ENCODE measurements around the gene ADAMTS15. TPM values are rescaled to one million over a fixed set of nuclear protein-coding genes. Genes with fewer than 3 reads are reported as not detected.

Gene ADAMTS15
- total and polyA plus RNA-seq, 2 experiments from 2014 or later = 2.2 to 12.9 TPM

DNA sequence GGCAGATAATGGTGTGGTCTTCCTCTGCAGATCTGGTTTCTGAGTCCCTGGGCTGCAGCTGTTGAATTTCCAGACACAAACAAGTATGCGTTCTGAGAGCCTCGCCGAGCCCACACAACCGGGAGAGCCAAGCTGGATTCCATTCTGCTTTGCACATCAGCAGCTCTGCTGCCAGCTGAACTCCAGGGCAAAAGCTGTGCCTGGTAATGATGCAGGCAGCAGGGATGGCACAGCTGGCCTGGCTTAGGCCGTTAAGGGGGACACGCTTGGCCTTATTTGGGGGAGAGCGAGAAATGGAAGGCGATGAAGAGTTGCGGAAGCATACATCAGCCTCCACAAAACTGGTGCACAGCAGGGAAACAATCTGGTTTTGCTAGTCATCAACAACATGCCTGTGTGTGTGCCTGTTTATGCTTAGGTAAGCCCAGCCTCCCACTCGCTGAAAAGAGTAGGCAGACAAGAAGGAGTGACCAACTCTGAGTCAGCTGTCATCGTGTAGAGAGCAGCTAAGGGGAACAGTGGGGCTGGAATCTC, 45.1 kb upstream of the ADAMTS15 start:
- H3K27me3 ChIP-seq = no peaks in the 10 kb centered on the region
- H3K36me3 ChIP-seq = no peaks in the 10 kb centered on the region
- no peak overlapping the region for H3K4me3 ChIP-seq
- peak in 1 of 2 donors; percentile 76 for DNase-seq (ENCODE audit: low read depth in 1 of 2, low spot score in 1 of 2)
- TF ChIP-seq, protein P1, sequence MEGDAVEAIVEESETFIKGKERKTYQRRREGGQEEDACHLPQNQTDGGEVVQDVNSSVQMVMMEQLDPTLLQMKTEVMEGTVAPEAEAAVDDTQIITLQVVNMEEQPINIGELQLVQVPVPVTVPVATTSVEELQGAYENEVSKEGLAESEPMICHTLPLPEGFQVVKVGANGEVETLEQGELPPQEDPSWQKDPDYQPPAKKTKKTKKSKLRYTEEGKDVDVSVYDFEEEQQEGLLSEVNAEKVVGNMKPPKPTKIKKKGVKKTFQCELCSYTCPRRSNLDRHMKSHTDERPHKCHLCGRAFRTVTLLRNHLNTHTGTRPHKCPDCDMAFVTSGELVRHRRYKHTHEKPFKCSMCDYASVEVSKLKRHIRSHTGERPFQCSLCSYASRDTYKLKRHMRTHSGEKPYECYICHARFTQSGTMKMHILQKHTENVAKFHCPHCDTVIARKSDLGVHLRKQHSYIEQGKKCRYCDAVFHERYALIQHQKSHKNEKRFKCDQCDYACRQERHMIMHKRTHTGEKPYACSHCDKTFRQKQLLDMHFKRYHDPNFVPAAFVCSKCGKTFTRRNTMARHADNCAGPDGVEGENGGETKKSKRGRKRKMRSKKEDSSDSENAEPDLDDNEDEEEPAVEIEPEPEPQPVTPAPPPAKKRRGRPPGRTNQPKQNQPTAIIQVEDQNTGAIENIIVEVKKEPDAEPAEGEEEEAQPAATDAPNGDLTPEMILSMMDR (IDR thresholded peaks at IDR 0.05; ENCODE audit: low read depth, low read length) = no peak
- H3K9me3 ChIP-seq (ENCODE audit: low read depth) = no peaks in the 10 kb centered on the region
- no peaks in the 10 kb centered on the region for H3K4me1 ChIP-seq (ENCODE audit: low read depth)
- H3K27ac ChIP-seq = no peak overlapping the region

DNA sequence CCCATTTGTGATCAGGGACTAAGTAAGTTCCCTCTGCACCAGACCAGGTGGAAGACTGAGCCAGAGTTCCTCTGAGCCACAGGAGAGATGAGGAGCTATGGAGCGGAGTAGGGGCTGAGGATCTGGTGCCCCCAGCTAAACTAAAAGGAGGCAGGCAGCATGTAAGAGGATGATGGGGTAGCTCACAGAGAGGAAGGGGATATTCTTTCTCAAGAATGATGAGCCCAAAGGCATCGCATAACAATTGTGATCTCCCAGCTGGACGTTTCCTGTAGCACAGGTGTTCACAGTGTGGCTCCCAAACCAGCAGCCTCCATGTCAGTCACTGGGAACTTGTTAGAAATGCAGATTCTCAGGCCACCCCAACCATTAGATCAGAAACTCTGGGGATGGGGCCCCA, 44.5 kb upstream of the ADAMTS15 start:
- Histone ChIP-seq H3K27ac (no peak overlapping the region), H3K36me3 (no peaks in the 10 kb centered on the region), H3K27me3 (no peaks in the 10 kb centered on the region), H3K4me3 (no peak overlapping the region), H3K9me3 (ENCODE audit: low read depth) (no peaks in the 10 kb centered on the region), H3K4me1 (ENCODE audit: low read depth) (no peaks in the 10 kb centered on the region)
- TF ChIP-seq, protein P1 (IDR thresholded peaks at IDR 0.05; ENCODE audit: low read depth, low read length) = no peak
- DNase-seq (ENCODE audit: low read depth in 1 of 2, low spot score in 1 of 2) = no peak

DNA sequence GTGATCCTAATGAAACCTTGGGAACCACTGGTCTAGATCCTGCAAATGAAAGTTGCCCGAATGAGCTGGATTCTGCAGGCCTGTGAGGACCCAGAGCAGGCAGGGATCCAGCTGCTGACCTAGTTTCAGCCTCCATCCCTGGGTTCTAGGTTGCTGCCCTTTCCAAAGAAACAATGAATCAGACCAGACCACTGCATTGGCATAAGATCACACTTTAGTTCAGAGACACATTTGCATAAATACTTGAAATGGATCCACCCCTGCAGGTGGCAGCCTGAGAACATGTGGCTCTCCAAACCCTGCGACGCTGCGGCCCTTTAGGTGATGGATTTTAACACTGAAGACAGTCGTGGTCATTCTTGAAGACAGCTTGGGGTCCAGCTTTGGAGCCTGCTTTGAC, 43.7 kb upstream of the ADAMTS15 start:
- H3K9me3 ChIP-seq (ENCODE audit: low read depth) = no peaks in the 10 kb centered on the region
- H3K36me3 ChIP-seq = no peaks in the 10 kb centered on the region
- H3K4me1 ChIP-seq (ENCODE audit: low read depth) = no peaks in the 10 kb centered on the region
- no peak overlapping the region for H3K27ac ChIP-seq
- no peaks in the 10 kb centered on the region for H3K27me3 ChIP-seq
- TF ChIP-seq, protein P1 (IDR thresholded peaks at IDR 0.05; ENCODE audit: low read depth, low read length) = no peak
- no peak for DNase-seq (ENCODE audit: low read depth in 1 of 2, low spot score in 1 of 2)
- no peak overlapping the region for H3K4me3 ChIP-seq

DNA sequence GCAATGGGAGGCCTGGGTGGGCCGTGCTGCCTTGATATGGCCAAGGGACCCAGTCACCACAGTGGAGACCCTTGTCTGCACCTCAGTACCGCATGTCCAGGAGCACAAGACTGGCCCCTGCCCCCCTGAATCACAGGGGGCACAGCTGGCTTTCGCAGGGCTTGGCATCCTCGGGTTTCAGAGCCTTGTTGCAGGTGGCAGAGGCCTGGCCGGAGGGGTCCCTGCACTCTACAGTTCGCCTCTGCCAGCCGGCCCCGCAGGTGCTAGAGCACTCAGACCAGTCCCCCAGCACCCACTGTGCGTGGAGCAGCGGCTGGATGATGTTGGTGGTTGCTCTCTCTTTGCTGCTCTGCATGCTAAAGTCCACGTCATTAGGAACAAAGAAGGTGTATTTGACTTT, 43.0 kb upstream of the ADAMTS15 start:
- Histone ChIP-seq H3K4me3 (no peak overlapping the region), H3K4me1 (ENCODE audit: low read depth) (no peaks in the 10 kb centered on the region), H3K9me3 (ENCODE audit: low read depth) (no peaks in the 10 kb centered on the region), H3K36me3 (no peaks in the 10 kb centered on the region), H3K27me3 (peaks cover 5% of the 10 kb centered on the region), H3K27ac (no peak overlapping the region)
- TF ChIP-seq, protein P1 (IDR thresholded peaks at IDR 0.05; ENCODE audit: low read depth, low read length) = no peak
- DNase-seq (ENCODE audit: low read depth in 1 of 2, low spot score in 1 of 2) = no peak

DNA sequence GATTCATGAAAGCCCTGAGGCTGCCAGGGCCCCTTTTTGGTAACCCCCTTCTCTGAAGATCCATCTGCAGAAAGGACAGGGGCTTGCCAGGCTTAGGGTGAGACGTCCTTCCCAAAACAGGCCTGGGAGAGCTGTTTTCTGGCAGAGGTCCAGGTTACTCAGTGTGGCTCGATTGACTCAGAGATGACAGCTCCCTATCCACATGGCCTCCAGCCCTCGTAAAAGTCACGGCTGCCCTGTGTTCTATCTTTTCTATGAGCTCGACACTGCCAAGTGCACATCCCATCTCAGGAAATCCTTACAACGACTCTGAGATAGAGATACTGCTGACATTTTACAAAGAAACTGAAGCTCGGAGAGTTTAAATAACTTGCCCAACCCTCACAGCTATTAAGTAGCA, 40.5 kb upstream of the ADAMTS15 start:
- H3K27ac ChIP-seq = no peak overlapping the region
- H3K36me3 ChIP-seq = no peaks in the 10 kb centered on the region
- no peaks in the 10 kb centered on the region for H3K4me1 ChIP-seq (ENCODE audit: low read depth)
- no peak overlapping the region for H3K4me3 ChIP-seq
- TF ChIP-seq, protein P1 (IDR thresholded peaks at IDR 0.05; ENCODE audit: low read depth, low read length) = no peak
- DNase-seq (ENCODE audit: low read depth in 1 of 2, low spot score in 1 of 2) = peak in 1 of 2 donors; percentile 46
- no peaks in the 10 kb centered on the region for H3K9me3 ChIP-seq (ENCODE audit: low read depth)
- H3K27me3 ChIP-seq = peaks cover 7% of the 10 kb centered on the region
